ENCODE data around the gene COTL1.
"Not testable (repeated sequence)": the region's sequence is repeated elsewhere in the genome, so short reads cannot be mapped to it uniquely, and the experiment has no call there.

The COTL1 gene

GRCh38 chr16:84526794-84527531, 90.9 kb downstream of the COTL1 start:
- DNase-seq: no peak

GRCh38 chr16:84524941-84525581, 92.8 kb downstream of the COTL1 start:
- not testable (repeated sequence) for DNase-seq

- DNase-seq: no peak
These were observed 93.4 kb downstream of the COTL1 start for GRCh38 chr16:84524346-84524920.

DNA sequence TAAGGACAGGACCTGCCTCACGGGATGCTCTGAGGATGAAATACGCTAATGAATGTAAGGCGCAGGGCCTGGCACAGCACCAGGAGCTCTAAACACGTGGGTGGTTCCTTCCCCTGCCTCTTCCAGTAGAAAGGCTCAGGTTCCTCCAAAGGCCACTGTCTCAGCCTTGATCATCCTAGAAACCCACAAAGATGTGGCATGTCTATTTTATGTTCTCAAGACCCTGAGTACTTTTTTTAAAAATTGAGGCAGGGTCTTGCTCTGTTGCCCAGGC, 96.4 kb downstream of the COTL1 start:
- no peak for DNase-seq

DNA sequence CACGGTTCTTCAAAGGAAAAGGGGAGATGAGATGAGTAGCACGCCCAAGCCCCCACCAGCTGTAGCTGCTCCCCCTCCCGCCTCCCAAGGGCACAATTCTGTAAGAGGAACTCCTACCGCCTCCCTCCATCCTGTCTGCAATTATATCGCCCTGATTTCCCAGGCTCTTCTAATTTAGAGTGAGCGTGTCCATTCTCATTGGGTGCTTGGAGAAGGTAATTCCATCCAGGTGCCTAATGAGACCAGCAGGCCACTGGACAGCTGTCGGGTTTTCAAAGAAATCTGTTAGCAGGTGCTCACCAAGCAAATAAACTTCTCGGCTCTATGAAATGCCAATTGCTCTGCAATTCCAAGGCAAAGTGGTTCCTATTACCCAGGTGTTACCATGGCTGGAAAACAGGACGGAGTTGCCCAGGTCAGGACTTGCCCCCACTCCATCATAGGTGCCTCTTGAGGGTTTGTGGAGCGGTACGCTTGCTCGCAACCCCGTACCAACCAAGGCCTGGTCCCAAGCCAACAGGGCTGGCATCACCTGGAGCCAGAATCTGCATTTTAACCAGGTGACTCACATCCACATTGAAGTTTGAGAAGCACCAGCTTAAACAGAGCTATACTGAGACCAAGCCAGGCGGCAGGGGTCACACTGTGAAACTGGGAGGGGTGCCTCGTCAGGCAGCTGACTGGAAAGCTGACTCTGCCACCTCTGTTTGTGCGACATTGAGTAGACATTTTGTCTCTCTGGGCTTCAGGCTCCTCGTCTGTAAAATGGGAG, 97.0 kb downstream of the COTL1 start:
- no peak for DNase-seq

GRCh38 chr16:84519855-84520254, 98.0 kb downstream of the COTL1 start:
- no peak for DNase-seq

- DNase-seq: no peak
These were observed 99.0 kb downstream of the COTL1 start for GRCh38 chr16:84518804-84519341.

- not testable (repeated sequence) for DNase-seq
These were observed 99.7 kb downstream of the COTL1 start for GRCh38 chr16:84518220-84518619.

DNA sequence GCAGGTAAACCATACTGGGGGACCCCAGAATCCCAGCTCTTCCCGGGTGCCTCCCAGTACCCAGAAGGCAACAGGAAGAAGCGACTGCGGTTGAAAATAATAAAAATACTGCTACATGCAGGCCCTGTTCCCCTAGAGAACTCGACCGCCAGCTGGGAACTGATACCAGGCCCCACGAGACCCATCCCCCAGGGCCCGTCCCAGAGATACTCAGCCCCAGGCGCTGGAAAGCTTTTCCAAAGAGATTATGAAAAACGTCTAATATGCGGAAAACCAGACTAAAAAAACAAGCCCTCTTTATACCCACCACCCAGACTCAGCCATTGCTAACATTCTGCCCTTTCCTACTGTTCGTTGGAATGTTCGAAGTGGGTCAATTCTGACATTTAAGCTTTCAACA, 100.5 kb downstream of the COTL1 start:
- no peak for DNase-seq

Data from amniotic stem cell (primary cell).